K562 (cell line): ENCODE data around the gene PLEKHO1. TPM values are rescaled to one million over a fixed set of nuclear protein-coding genes. Genes with fewer than 3 reads are reported as not detected.

Experiments
- ATAC-seq: fragments of 200-7000 bp; cut with Tn5 transposase; 3 replicates; pipeline ENCODE4 v1.9.1; 2020; ENCODE audit warnings: moderate library complexity
- BruUV-seq: library from RNA; stranded (reverse); fragments of 400-500 nt; replicated peaks from 2 replicates; lab custom pipeline; 2021; lab: Mats Ljungman, UMichigan
- CTCF ChIA-PET: fragments of 300-600 bp; formaldehyde crosslinking; extraction: SDS; loops from one replicate; lab custom pipeline; 2021; ENCODE audit warnings: low intra/inter-chr PET ratio; lab: Yijun Ruan, JAX
- POLR2A ChIA-PET: fragments of 300-600, 350-650 bp; sonication (Branson Sonifier 250); formaldehyde crosslinking; extraction: SDS; loops from one replicate; lab custom pipeline; 2021; ENCODE audit warnings: antibody characterized with exemption, inconsistent platforms; lab: Yijun Ruan, JAX
- DNase-seq, 4 experiments: peaks; one replicate each; pipeline versions ENCODE4 v3.0.0 to v3.0.0-alpha.2; 2011 to 2018; ENCODE audit warnings: low spot score in 3 of 4, mixed read lengths in 3 of 4; ENCODE audit errors: extremely low read depth in 1 of 4
- FAIRE-seq: peaks from 2 replicates; lab custom pipeline; 2011; peaks lifted over from hg19 to GRCh38; lab: Jason Lieb, UNC
- H2AFZ ChIP-seq: 2 replicates; pipeline ENCODE4 v1.6.0; 2011; ENCODE audit warnings: low read depth, low read length, control low read depth, inconsistent platforms
- H3K27ac ChIP-seq: fragments of 200-600 bp; 3 replicates; pipeline ENCODE4 v1.8.0; 2011; ENCODE audit warnings: low read depth, mild to moderate bottlenecking, control low read depth, inconsistent platforms, low read length, moderate library complexity, mixed read lengths; ENCODE audit errors: extremely low read depth
- H3K27me3 ChIP-seq, 2 experiments: fragments of 300-600 bp in 1 of 2; 2 replicates in 1 of 2; 3 replicates in 1 of 2; pipeline versions ENCODE4 v1.6.0 to v1.8.0; 2011; ENCODE audit warnings: inconsistent platforms in 2 of 2, low read length in 2 of 2, mild to moderate bottlenecking in 1 of 2, mixed read lengths in 1 of 2, moderate library complexity in 1 of 2; ENCODE audit not compliant: control insufficient read depth in 2 of 2, insufficient read depth in 2 of 2
- H3K36me3 ChIP-seq: fragments of 300-600 bp; 3 replicates; pipeline ENCODE4 v1.8.0; 2011; ENCODE audit warnings: mild to moderate bottlenecking, low read length, inconsistent platforms; ENCODE audit not compliant: control insufficient read depth, insufficient read depth
- H3K4me1 ChIP-seq, 2 experiments: fragments of 200-600 bp in 1 of 2; replicated peaks in 1 of 2; 2 replicates in 1 of 2; 3 replicates in 1 of 2; pipeline versions ENCODE4 v1.5.1 to v1.8.0; 2011; ENCODE audit warnings: inconsistent platforms in 2 of 2, low read length in 2 of 2, mild to moderate bottlenecking in 1 of 2, mixed read lengths in 1 of 2, moderate library complexity in 1 of 2; ENCODE audit not compliant: control insufficient read depth in 2 of 2, insufficient read depth in 2 of 2
- H3K4me2 ChIP-seq: 2 replicates; pipeline ENCODE4 v1.6.1; 2011; ENCODE audit warnings: low read length, control low read depth, inconsistent platforms, mixed read lengths; ENCODE audit not compliant: insufficient read depth
- H3K4me3 ChIP-seq: fragments of 200-600 bp; sonication (generic), shearing (Covaris generic); 2 replicates; pipeline ENCODE4 v1.5.1; 2016; ENCODE audit warnings: control low read depth, inconsistent platforms
- H3K79me2 ChIP-seq: fragments of 200-600 bp; 3 replicates; pipeline ENCODE4 v1.8.0; 2011; ENCODE audit warnings: low read length, inconsistent platforms; ENCODE audit not compliant: control insufficient read depth, insufficient read depth
- H3K9ac ChIP-seq, 2 experiments: 2 replicates each; pipeline versions ENCODE4 v1.6.0 to v1.6.1; 2011; ENCODE audit warnings: low read depth in 2 of 2, low read length in 2 of 2, control low read depth in 1 of 2, inconsistent platforms in 1 of 2, mild to moderate bottlenecking in 1 of 2, mixed read lengths in 1 of 2; ENCODE audit not compliant: insufficient read depth in 1 of 2
- H3K9me1 ChIP-seq: one replicate; pipeline ENCODE4 v1.6.0; 2011; ENCODE audit warnings: inconsistent platforms, mild to moderate bottlenecking, low read length, moderate library complexity; ENCODE audit not compliant: control insufficient read depth, insufficient read depth
- H3K9me3 ChIP-seq: replicated peaks from 2 replicates; pipeline ENCODE4 v1.5.1; 2011; ENCODE audit warnings: low read depth, low read length, inconsistent platforms; ENCODE audit not compliant: control insufficient read depth, insufficient read depth
- H4K20me1 ChIP-seq: replicated peaks from 2 replicates; pipeline ENCODE4 v1.6.1; 2011; ENCODE audit warnings: low read length, inconsistent platforms, mixed read lengths; ENCODE audit not compliant: control insufficient read depth, insufficient read depth
- CCNT2 ChIP-seq: IDR thresholded peaks from 2 replicates; pipeline ENCODE4 v1.6.1; 2011; ENCODE audit warnings: borderline replicate concordance, low read depth, mild to moderate bottlenecking, moderate library complexity, mixed read lengths, low read length; ENCODE audit not compliant: insufficient read length; ENCODE audit errors: extremely low read depth
- CREBBP ChIP-seq: IDR thresholded peaks from one replicate; pipeline ENCODE4 v1.6.1; 2012; ENCODE audit warnings: low read depth, mild to moderate bottlenecking, control low read depth, inconsistent platforms, low read length
- HDAC8 ChIP-seq: fragments of 450-650 bp; IDR thresholded peaks from 2 replicates; pipeline ENCODE4 v1.6.1; 2016; ENCODE audit warnings: mild to moderate bottlenecking, missing genetic modification characterization, moderate library complexity, missing compliant biosample characterization
- NCOA1 ChIP-seq: fragments of 450-650 bp; IDR thresholded peaks from 2 replicates; pipeline ENCODE4 v1.6.1; 2016; ENCODE audit warnings: low read depth
- NCOA4 ChIP-seq: fragments of 450-650 bp; IDR thresholded peaks from 2 replicates; pipeline ENCODE4 v1.6.1; 2018; ENCODE audit warnings: mild to moderate bottlenecking; ENCODE audit not compliant: partially characterized antibody
- PTRF ChIP-seq: fragments of 450-650 bp; IDR thresholded peaks from 2 replicates; pipeline ENCODE4 v1.6.1; 2016; ENCODE audit warnings: mild to moderate bottlenecking, missing genetic modification characterization, missing compliant biosample characterization
- RFX1 ChIP-seq: fragments of 450-650 bp; IDR thresholded peaks from 2 replicates; pipeline ENCODE4 v1.6.1; 2016; ENCODE audit warnings: mild to moderate bottlenecking, moderate library complexity
- SMAD2 ChIP-seq: fragments of 150-350 bp; IDR thresholded peaks from 2 replicates; pipeline ENCODE4 v1.6.1; 2014; ENCODE audit warnings: low read depth, mild to moderate bottlenecking, low read length
- ZBTB8A ChIP-seq: fragments of 450-650 bp; IDR thresholded peaks from 2 replicates; pipeline ENCODE4 v1.6.1; 2018; ENCODE audit warnings: mild to moderate bottlenecking, moderate library complexity; ENCODE audit not compliant: partially characterized antibody
- ZC3H4 ChIP-seq: sonication (generic); formaldehyde crosslinking; IDR thresholded peaks from 2 replicates; pipeline ENCODE4 v1.9.0; 2021; ENCODE audit warnings: missing genetic modification reagents, borderline replicate concordance
- ZNF57 ChIP-seq: fragments of 450-650 bp; formaldehyde crosslinking; IDR thresholded peaks from 2 replicates; pipeline ENCODE4 v1.4.0; 2020; ENCODE audit warnings: mild to moderate bottlenecking, moderate library complexity
- ZNF699 ChIP-seq: fragments of 250-450 bp; sonication (Bioruptor Pico); IDR thresholded peaks from 2 replicates; pipeline ENCODE4 v1.8.0; 2021; ENCODE audit warnings: mild to moderate bottlenecking, moderate library complexity; ENCODE audit not compliant: insufficient replicate concordance
- WGBS: fragments of 100-300 bp; shearing (Covaris generic); methylation state at CpG from one replicate; pipeline ENCODE4 v1.1.6; 2016; ENCODE audit warnings: low coverage, mixed read lengths; ENCODE audit not compliant: insufficient coverage; ENCODE audit errors: missing lambda C conversion rate; 5-methylcytosine and 5-hydroxymethylcytosine counted together
- in situ Hi-C: fragments of 300-500 bp; cut with MboI; formaldehyde crosslinking; loops from 4 replicates; pipeline ENCODE4 v1.15.0; 2018; ENCODE audit warnings: inconsistent platforms, mixed read lengths
- intact Hi-C: fragments of 100-400 bp; cut with micrococcal nuclease; formaldehyde crosslinking; loops from 2 replicates; pipeline ENCODE4 v1.14.2; 2022
- polyA plus RNA-seq, 8 experiments: library from polyadenylated mRNA; depleted of rRNA in 4 of 8; stranded (reverse) in 5 of 8; unstranded in 3 of 8; fragments of >200 nt; fragmentation: Nextera tagmentation in 2 of 8; fragmentation: Illumina TruSeq in 1 of 8; extraction: Ambion mirVana in 2 of 8; extraction: Trizol in 1 of 8; gene quantifications; 2 replicates each; pipeline versions ENCODE4 v1.2.1 to v1.2.3, GENCODE V29; 2011 to 2014; ENCODE audit warnings: inconsistent platforms in 1 of 8, missing spikeins in 1 of 8
- total RNA-seq, 7 experiments: library from RNA; depleted of rRNA in 6 of 7; stranded (reverse); fragments of >200 nt in 6 of 7; fragmentation: Illumina TruSeq in 2 of 7; extraction: Trizol in 2 of 7; gene quantifications; 2 replicates each; pipeline versions ENCODE4 v1.2.1 to v1.2.3, GENCODE V29; 2011 to 2021; ENCODE audit warnings: low replicate concordance in 1 of 7
- TF ChIP-seq, protein P1 (sequence below): fragments of 250-450 bp; sonication (Bioruptor Pico); IDR thresholded peaks from 2 replicates; pipeline ENCODE4 v1.6.1; 2021; ENCODE audit warnings: mild to moderate bottlenecking
- TF ChIP-seq, protein P2 (sequence below): IDR thresholded peaks from 2 replicates; pipeline ENCODE4 v1.6.1; 2012; ENCODE audit warnings: low read depth, low read length, improper control_type of control experiment, borderline replicate concordance

The PLEKHO1 gene
- total and polyA plus RNA-seq, 9 of the 15 experiments (the other 6 are each of a cell fraction or from before 2014, with no cell fraction given) = 0.39 to 16.2 (median 9.6) TPM

DNA sequence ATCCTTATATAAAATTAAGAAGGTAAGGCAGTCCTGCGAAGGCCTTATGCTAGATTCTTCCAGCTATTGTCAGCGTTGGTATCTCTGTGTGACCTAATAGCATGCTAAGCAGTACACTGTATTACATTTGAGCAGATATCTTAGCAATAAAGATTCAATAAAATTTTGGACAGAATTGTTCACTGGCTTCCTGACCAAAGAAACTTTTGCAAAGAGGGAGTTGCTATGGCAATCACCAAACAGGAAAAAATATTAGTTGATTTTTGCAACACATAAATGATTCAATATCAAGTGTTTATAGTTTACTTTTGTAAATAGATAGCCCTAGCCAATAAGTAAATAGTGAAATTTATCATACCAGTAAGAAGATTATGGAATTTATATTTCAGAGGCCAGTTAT, 31.0 kb upstream of the PLEKHO1 start:
- no peaks in the 10 kb centered on the region for H3K27me3 ChIP-seq
- H3K4me3 ChIP-seq = no peak overlapping the region
- no peaks in the 10 kb centered on the region for H3K4me1 ChIP-seq
- H3K36me3 ChIP-seq = no peaks in the 10 kb centered on the region
- CTCF ChIA-PET = no interaction called here
- intact Hi-C loops = no loop called here
- POLR2A ChIA-PET = no interaction called here
- H3K9me1 ChIP-seq = no peaks in the 10 kb centered on the region
- no peak for FAIRE-seq
- no peak for DNase-seq
- H3K9me3 ChIP-seq = no peaks in the 10 kb centered on the region
- no peak overlapping the region for H3K27ac ChIP-seq
- BruUV-seq = no TSS peak
- no peaks in the 10 kb centered on the region; the same call in 1 of the 2 replicates for H4K20me1 ChIP-seq
- ATAC-seq = no peak
- no peak overlapping the region for H2AFZ ChIP-seq
- H3K4me2 ChIP-seq = no peak overlapping the region
- in situ Hi-C loops = loop anchor here (10.0 kb wide), 1 partner anchor 1796 kb away; no protein-coding TSS in a partner anchor
- no peaks in the 10 kb centered on the region for H3K79me2 ChIP-seq
- WGBS = 93% methylated on average over 2 of the region's 2 CpGs
- H3K9ac ChIP-seq = no peak overlapping the region
- TF ChIP-seq RFX1 = 0 out of 2 replicates have a peak, but pooled peaks have one; percentile 19
- no peak for TF ChIP-seq CCNT2
- TF ChIP-seq, all 486 proteins: peak for 1

DNA sequence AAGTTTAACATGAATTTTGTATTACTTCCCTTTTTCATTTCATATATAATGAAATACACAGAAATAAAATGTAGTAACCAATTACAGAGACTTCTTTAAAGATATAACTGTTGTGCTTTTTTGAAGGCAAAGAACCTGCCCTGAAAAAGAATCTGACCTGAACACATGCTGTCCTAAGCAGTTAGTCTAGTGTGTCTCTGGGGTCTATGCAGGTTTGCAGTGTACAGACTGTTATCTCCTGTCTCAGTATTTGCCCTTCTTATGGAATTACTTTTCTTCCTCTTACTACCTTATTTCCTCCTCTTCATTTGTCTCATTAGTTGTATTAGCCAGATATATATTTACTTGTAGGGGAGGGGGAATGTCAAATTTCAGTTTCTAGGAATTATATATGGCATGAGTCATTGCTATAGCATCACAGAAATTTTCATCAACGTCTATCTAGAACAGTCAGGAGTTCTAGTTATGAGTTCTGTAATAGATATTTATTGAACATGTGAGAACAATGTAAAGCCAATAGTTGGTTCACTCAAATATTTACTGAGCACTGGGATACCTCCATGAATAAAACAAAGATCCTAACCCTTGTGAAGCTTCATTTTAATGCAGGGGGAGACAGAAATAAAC, 28.4 kb upstream of the PLEKHO1 start:
- ATAC-seq (no peak), FAIRE-seq (no peak), DNase-seq (no peak)
- Histone ChIP-seq H4K20me1 (no peaks in the 10 kb centered on the region; the same call in 1 of the 2 replicates), H2AFZ (no peak overlapping the region), H3K9me1 (no peaks in the 10 kb centered on the region), H3K9ac (no peak overlapping the region), H3K36me3 (no peaks in the 10 kb centered on the region), H3K27ac (no peak overlapping the region), H3K4me1 (no peaks in the 10 kb centered on the region), H3K4me3 (no peak overlapping the region), H3K9me3 (no peaks in the 10 kb centered on the region), H3K27me3 (no peaks in the 10 kb centered on the region), H3K4me2 (no peak overlapping the region), H3K79me2 (no peaks in the 10 kb centered on the region)
- intact Hi-C loops = no loop called here
- POLR2A ChIA-PET = no interaction called here
- CTCF ChIA-PET = no interaction called here
- 20% methylated on average over 1 of the region's 1 CpG for WGBS
- in situ Hi-C loops = no loop called here
- BruUV-seq = no TSS peak
- TF ChIP-seq HDAC8 (tag) = no peak
- TF ChIP-seq, protein P1, sequence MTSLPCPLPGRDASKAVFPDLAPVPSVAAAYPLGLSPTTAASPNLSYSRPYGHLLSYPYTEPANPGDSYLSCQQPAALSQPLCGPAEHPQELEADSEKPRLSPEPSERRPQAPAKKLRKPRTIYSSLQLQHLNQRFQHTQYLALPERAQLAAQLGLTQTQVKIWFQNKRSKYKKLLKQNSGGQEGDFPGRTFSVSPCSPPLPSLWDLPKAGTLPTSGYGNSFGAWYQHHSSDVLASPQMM (CRISPR knock-in tag) = no peak
- no peak for TF ChIP-seq NCOA4
- TF ChIP-seq CREBBP = no peak
- no peak for TF ChIP-seq SMAD2
- TF ChIP-seq ZNF57 (CRISPR knock-in tag) = no peak
- TF ChIP-seq ZC3H4 = no peak
- TF ChIP-seq ZBTB8A = no peak
- TF ChIP-seq, protein P2, sequence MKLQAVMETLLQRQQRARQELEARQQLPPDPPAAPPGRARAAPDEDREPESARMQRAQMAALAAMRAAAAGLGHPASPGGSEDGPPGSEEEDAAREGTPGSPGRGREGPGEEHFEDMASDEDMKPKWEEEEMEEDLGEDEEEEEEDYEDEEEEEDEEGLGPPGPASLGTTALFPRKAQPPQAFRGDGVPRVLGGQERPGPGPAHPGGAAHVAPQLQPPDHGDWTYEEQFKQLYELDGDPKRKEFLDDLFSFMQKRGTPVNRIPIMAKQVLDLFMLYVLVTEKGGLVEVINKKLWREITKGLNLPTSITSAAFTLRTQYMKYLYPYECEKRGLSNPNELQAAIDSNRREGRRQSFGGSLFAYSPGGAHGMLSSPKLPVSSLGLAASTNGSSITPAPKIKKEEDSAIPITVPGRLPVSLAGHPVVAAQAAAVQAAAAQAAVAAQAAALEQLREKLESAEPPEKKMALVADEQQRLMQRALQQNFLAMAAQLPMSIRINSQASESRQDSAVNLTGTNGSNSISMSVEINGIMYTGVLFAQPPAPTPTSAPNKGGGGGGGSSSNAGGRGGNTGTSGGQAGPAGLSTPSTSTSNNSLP = no peak
- TF ChIP-seq PTRF = no peak
- no peak for TF ChIP-seq ZNF699 (CRISPR knock-in tag)
- TF ChIP-seq NCOA1 = no peak
